Endothelial cell of umbilical vein (primary cell): ENCODE results near the gene RIBC2. TPM values are rescaled to one million over a fixed set of nuclear protein-coding genes. Genes with fewer than 3 reads are reported as not detected.
A peak's percentile ranks its signal among the peaks of the same experiment; 100 is the strongest.

Experiments used
- BruUV-seq: library from RNA; stranded (reverse); fragments of 400-500 nt; replicated peaks from 2 replicates; lab custom pipeline; 2021; lab: Mats Ljungman, UMichigan
- CTCF ChIA-PET: fragments of 300-600, 350-600 bp; sonication (Branson Sonifier 250); formaldehyde crosslinking; loops from one replicate; lab custom pipeline; 2021; ENCODE audit warnings: antibody characterized with exemption, inconsistent platforms; lab: Charles Lee
- POLR2A ChIA-PET: fragments of 300-600, 350-600 bp; sonication (Branson Sonifier 250); formaldehyde crosslinking; loops from one replicate; lab custom pipeline; 2021; ENCODE audit warnings: antibody characterized with exemption, inconsistent platforms; lab: Charles Lee
- DNase-seq: peaks from one replicate; pipeline ENCODE4 v3.0.0-alpha.2; 2011; ENCODE audit warnings: low read depth, low spot score
- FAIRE-seq: peaks from 2 replicates; lab custom pipeline; 2011; peaks lifted over from hg19 to GRCh38; lab: Jason Lieb, UNC
- H2AFZ ChIP-seq: 2 replicates; pipeline ENCODE4 v1.6.0; 2012; ENCODE audit warnings: low read depth, low read length, control low read depth, inconsistent platforms
- H3K27ac ChIP-seq: 2 replicates; pipeline ENCODE4 v1.5.1; 2011; ENCODE audit warnings: low read depth, mild to moderate bottlenecking, control low read depth, low read length, moderate library complexity; ENCODE audit not compliant: insufficient read depth
- H3K27me3 ChIP-seq, 2 experiments: 2 replicates each; pipeline versions ENCODE4 v1.6.0 to v1.6.1; 2011; ENCODE audit warnings: low read length in 2 of 2, mixed read lengths in 1 of 2; ENCODE audit not compliant: control insufficient read depth in 2 of 2, insufficient read depth in 2 of 2
- H3K36me3 ChIP-seq, 2 experiments: 2 replicates in 1 of 2; 3 replicates in 1 of 2; pipeline ENCODE4 v1.5.1; 2011; ENCODE audit warnings: low read length in 2 of 2, mild to moderate bottlenecking in 1 of 2, moderate library complexity in 1 of 2; ENCODE audit not compliant: control insufficient read depth in 2 of 2, insufficient read depth in 2 of 2; ENCODE audit errors: extremely low read depth in 1 of 2
- H3K4me1 ChIP-seq: 3 replicates; pipeline ENCODE4 v1.5.1; 2011; ENCODE audit warnings: mild to moderate bottlenecking, low read length; ENCODE audit not compliant: control insufficient read depth, insufficient read depth; ENCODE audit errors: extremely low read depth
- H3K4me2 ChIP-seq: 2 replicates; pipeline ENCODE4 v1.6.1; 2011; ENCODE audit warnings: low read length, control low read depth, mixed read lengths; ENCODE audit not compliant: insufficient read depth
- H3K4me3 ChIP-seq, 3 experiments: fragments of 200-600 bp in 1 of 3; sonication (generic), shearing (Covaris generic) in 1 of 3; replicated peaks in 1 of 3; 2 replicates each; pipeline ENCODE4 v1.5.1; 2011 to 2016; ENCODE audit warnings: control low read depth in 3 of 3, low read length in 3 of 3, mild to moderate bottlenecking in 2 of 3, inconsistent platforms in 1 of 3, low read depth in 1 of 3, moderate library complexity in 1 of 3; ENCODE audit not compliant: insufficient read depth in 1 of 3
- H3K79me2 ChIP-seq: 2 replicates; pipeline ENCODE4 v1.6.0; 2012; ENCODE audit warnings: low read length, inconsistent platforms; ENCODE audit not compliant: control insufficient read depth, insufficient read depth
- H3K9ac ChIP-seq: replicated peaks from 2 replicates; pipeline ENCODE3; 2011; ENCODE audit warnings: low read length, control low read depth; ENCODE audit not compliant: insufficient read depth; ENCODE audit errors: extremely low read depth
- H3K9me1 ChIP-seq: replicated peaks from 3 replicates; pipeline ENCODE4 v1.6.0; 2011; ENCODE audit warnings: mild to moderate bottlenecking, low read length; ENCODE audit not compliant: control insufficient read depth, insufficient read depth; ENCODE audit errors: extremely low read depth
- H3K9me3 ChIP-seq: replicated peaks from 2 replicates; pipeline ENCODE4 v1.5.1; 2012; ENCODE audit warnings: low read length, inconsistent platforms; ENCODE audit not compliant: control insufficient read depth, insufficient read depth
- H4K20me1 ChIP-seq: replicated peaks from 2 replicates; pipeline ENCODE3; 2011; ENCODE audit warnings: mild to moderate bottlenecking, low read length; ENCODE audit not compliant: control insufficient read depth, insufficient read depth; ENCODE audit errors: extremely low read depth
- CTCF ChIP-seq, 2 donors: IDR thresholded peaks; 1 replicate in 1 of 2; 2 replicates in 1 of 2; pipeline ENCODE4 v1.5.1; 2011; ENCODE audit warnings: low read length in 2 of 2, mild to moderate bottlenecking in 2 of 2, moderate library complexity in 2 of 2, control low read depth in 1 of 2, inconsistent platforms in 1 of 2, low read depth in 1 of 2; ENCODE audit not compliant: insufficient read depth in 1 of 2; ENCODE audit errors: extremely low read depth in 1 of 2
- FOS ChIP-seq: IDR thresholded peaks from 2 replicates; pipeline ENCODE4 v1.6.1; 2011; ENCODE audit warnings: mild to moderate bottlenecking, low read length, moderate library complexity, borderline replicate concordance; ENCODE audit not compliant: insufficient read depth
- GATA2 ChIP-seq: IDR thresholded peaks from 2 replicates; pipeline ENCODE4 v1.7.0; 2011; ENCODE audit warnings: low read depth, mild to moderate bottlenecking, moderate library complexity, mixed read lengths, low read length; ENCODE audit not compliant: insufficient read length, insufficient read depth
- JUN ChIP-seq: IDR thresholded peaks from 2 replicates; pipeline ENCODE4 v1.6.1; 2011; ENCODE audit warnings: borderline replicate concordance, low read depth; ENCODE audit not compliant: insufficient read length, insufficient read depth
- MAX ChIP-seq: IDR thresholded peaks from 2 replicates; pipeline ENCODE4 v1.6.1; 2011; ENCODE audit not compliant: insufficient read depth, insufficient read length
- MYC ChIP-seq: IDR thresholded peaks from one replicate; pipeline ENCODE4 v1.6.1; 2011; ENCODE audit warnings: mild to moderate bottlenecking, low read depth, low read length
- dilution Hi-C: fragments of 300-500 bp; cut with MboI; formaldehyde crosslinking; loops from one replicate; pipeline ENCODE4 v1.15.0; 2019; ENCODE audit warnings: low sequenced_read_pairs; ENCODE audit not compliant: extremely low pct_ligation_motif_present
- intact Hi-C: fragments of 100-400 bp; cut with micrococcal nuclease; formaldehyde crosslinking; loops from one replicate; pipeline ENCODE4 v1.10.0; 2022
- polyA plus RNA-seq, 4 experiments: library from polyadenylated mRNA; depleted of rRNA in 3 of 4; stranded (reverse) in 3 of 4; unstranded in 1 of 4; fragments of >200 nt; gene quantifications; 2 replicates each; pipeline versions ENCODE4 v1.2.1 to v1.2.3, GENCODE V29; 2011 to 2012; ENCODE audit warnings: missing spikeins in 1 of 4
- total RNA-seq: library from RNA; stranded (reverse); gene quantifications from 2 replicates; pipeline ENCODE4 v1.2.3, GENCODE V29; 2021

The RIBC2 gene
- total and polyA plus RNA-seq, 2 donors (not counting 3 experiments of a cell fraction or from before 2014, with no cell fraction given), result 1.2 to 5.7 TPM

DNA sequence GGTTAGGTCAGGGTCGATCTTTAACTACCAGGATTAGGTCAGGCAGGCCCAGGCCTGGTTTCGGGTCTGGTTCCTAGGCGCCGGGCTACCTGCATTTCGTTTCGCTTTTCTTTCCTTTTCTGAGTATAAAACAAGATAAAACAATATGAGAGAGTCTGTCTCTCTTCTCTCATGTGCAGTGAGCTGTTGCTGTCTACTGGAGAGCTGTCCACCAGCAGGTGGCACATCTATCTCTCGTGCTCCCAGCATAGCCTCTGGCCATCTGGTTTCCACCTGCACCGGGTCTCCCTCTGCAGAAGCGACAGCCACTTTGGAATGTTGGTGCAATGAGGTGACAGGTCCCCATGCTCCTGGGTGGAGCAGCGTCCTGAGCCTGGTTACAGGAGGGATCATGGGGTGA lies 27.6 kb downstream of the RIBC2 start:
- Histone ChIP-seq H4K20me1 (no peaks in the 10 kb centered on the region), H3K9me1 (no peaks in the 10 kb centered on the region), H3K9me3 (no peaks in the 10 kb centered on the region), H3K4me2 (no peak overlapping the region), H3K9ac (no peak overlapping the region), H3K36me3 (no peaks in the 10 kb centered on the region), H3K27me3 (peaks cover 0 to 3% of the 10 kb centered on the region in 2 experiments), H2AFZ (no peak overlapping the region), H3K27ac (no peak overlapping the region), H3K4me3 (no peak overlapping the region), H3K4me1 (no peaks in the 10 kb centered on the region), H3K79me2 (no peaks in the 10 kb centered on the region)
- FAIRE-seq (no peak), DNase-seq (peak; percentile 21)
- POLR2A ChIA-PET, result no interaction called here
- TF ChIP-seq MAX (no peak), CTCF (IDR thresholded peaks at IDR 0.05; ENCODE audit: extremely low read depth in 1 of 2, insufficient read depth in 1 of 2, low read depth in 1 of 2, low read length in 2 of 2) (peak; percentile 37 to 64)
- no TSS peak for BruUV-seq
- intact Hi-C loops (loop anchor here (1.0 kb wide), 1 partner anchor 112 kb away; no protein-coding TSS in a partner anchor), dilution Hi-C loops (no loop called here)
- CTCF ChIA-PET, result interaction anchor here (0.8 to 5.8 kb wide), 9 partner anchors 10 to 195 kb away, joined by 3 to 52 read pairs (median 4); no protein-coding TSS in a partner anchor

GRCh38 chr22:45442116-45442515 lies 28.6 kb downstream of the RIBC2 start:
- no peak for FAIRE-seq
- POLR2A ChIA-PET, result no interaction called here
- H2AFZ ChIP-seq, result no peak overlapping the region
- no peak for DNase-seq
- CTCF ChIA-PET, result interaction anchor here (0.8 to 5.8 kb wide), 6 partner anchors 11 to 196 kb away, joined by 3 to 52 read pairs (median 4); no protein-coding TSS in a partner anchor
- H3K9me3 ChIP-seq, result no peaks in the 10 kb centered on the region
- peaks cover 0 to 3% of the 10 kb centered on the region in 2 experiments for H3K27me3 ChIP-seq
- no TSS peak for BruUV-seq
- intact Hi-C loops, result no loop called here
- TF ChIP-seq MYC (no peak), JUN (no peak), MAX (no peak), FOS (no peak), GATA2 (no peak)
- H3K4me3 ChIP-seq, result no peak overlapping the region
- no peak overlapping the region for H3K9ac ChIP-seq
- no peaks in the 10 kb centered on the region for H3K9me1 ChIP-seq
- H3K36me3 ChIP-seq, result no peaks in the 10 kb centered on the region
- H4K20me1 ChIP-seq, result no peaks in the 10 kb centered on the region
- no peak overlapping the region for H3K4me2 ChIP-seq
- H3K4me1 ChIP-seq, result no peaks in the 10 kb centered on the region
- no peak overlapping the region for H3K27ac ChIP-seq
- no peaks in the 10 kb centered on the region for H3K79me2 ChIP-seq
- dilution Hi-C loops, result no loop called here
